GM19193 (cell line): ENCODE measurements around the gene MBL2.

Experiments used
- POLR2A ChIP-seq: IDR thresholded peaks from 4 replicates; pipeline ENCODE4 v1.6.1; 2011; ENCODE audit not compliant: insufficient read depth, insufficient read length; ENCODE audit errors: extremely low read depth

MBL2 gene

DNA sequence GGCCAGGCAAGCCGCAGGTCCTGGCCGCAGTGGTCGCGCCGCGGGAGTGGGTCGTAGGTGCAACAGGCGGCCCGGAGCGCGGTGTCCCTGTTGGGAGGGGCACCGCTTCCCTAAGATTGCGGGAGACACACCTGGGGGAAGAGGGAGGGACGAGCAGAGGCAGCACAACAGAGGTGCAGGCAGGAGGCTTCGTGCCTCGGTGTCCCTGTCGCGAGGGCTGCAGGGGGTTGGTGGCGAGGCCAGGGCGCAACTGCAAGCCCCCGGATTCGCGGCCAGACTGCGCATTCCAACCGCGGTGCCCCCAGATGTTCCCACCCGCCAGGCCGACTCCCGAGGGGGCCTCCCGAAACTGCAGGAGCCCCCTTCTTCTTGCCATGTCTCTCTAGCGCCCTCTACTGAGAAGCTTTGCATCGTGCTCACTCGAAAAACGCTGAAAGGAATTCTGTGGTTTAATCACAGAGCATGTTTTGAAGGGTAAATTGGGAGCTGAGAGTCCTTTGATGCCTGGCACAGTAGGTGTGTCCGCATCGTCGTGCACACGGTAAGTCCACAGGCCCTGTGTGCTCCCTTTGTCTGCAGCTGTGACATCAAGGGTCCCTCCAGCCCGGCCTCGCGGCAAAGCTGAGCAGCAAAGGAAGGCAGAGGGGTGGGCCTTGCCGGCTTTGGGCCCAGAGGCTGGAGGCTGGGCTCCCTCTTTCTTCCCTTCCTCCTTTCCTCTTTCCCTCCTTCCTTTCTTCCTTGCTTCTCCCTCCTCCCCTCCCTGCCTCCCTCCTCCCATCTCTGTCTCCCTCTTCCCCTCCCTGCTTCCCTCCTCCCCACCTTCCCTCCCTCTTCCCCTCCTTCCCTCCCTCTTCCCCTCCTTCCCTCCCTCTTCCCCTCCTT is 6.2 kb upstream of the MBL2 start:
- no peak for TF ChIP-seq POLR2A

DNA sequence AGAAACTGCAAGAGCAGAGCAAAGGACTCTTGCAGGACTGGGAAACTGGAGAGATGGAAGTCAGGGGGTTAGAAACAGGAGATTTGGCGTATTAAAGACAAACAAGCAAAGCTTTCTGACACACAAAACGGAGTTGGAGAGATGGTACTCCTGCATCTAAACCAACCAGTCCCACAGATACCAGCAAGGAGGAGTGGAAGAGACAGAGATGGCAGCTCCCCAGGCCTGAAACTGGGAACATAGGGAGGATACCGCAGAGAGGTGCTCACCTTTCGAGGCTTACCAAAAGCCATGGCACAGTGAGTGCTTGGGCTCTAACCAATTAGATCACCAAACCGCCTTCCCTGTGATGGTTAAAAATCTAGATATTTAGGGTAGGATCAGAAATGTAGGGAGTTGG is 4.8 kb upstream of the MBL2 start:
- TF ChIP-seq POLR2A: no peak

DNA sequence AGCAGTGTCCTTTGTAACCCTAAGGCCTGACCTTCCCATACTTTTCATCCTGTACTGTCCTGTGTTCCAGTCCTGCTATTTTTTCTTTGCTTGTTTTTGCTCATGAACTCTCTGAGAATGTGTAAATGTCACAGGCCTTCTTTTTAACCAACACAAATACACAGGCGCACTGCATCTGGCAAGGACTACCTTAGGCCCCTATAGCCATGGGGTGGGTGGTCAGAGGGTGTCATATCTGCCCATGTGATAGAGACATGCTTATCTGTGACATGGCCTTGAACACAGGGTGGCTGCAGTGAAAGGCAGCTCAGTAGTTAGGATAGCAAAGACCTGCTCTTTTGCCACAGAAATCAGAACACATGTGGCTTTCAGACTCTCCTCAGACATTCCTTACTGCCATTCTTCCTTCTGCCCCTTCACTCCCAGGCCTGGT is 3.9 kb upstream of the MBL2 start:
- no peak for TF ChIP-seq POLR2A

DNA sequence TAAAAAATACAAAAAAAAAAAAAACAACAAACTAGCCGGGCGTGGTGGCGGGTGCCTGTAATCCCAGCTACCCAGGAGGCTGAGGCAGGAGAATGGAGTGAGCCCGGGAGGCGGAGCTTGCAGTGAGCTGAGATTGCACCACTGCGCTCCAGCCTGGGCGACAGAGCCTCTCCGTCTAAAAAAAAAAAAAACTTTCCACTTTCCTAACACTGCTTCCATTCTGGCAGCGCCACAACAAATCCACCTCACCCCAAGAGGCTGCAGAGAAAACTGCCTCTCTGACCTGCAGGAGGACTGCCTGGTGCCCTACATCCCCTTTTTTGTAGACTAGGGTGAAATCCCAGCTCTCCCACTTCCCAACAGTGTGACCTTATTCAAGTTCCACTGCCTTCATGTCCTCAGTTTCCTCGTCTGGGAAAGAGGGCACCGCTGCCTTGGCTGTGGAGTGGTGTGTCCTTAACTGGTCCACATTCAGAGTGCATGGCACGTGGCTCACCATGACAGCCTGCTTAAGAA is 2.6 kb upstream of the MBL2 start:
- no peak for TF ChIP-seq POLR2A

DNA sequence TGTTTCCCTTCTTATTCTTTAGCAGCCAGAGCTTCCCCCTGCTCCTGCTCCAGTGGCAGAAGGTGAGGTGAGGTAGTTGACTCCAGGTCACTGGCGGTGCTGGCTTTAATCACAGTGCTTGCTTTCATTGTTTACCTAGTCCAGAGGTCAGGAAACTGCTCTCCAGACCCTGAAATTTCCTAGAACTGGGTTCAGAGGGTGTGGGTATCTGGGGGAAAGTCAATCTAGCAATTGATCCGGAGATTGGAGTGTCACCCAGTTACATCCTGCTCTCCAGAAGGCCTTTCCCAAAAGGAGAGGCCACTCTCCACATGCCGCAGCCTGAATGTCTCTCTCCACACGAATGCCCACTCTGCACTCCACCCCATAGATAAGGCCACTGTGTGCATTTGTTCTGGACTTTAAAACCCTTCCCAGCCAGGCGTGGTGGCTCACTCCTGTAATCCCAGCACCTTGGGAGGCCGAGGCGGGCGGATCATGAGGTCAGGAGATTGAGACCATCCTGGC is 2.1 kb upstream of the MBL2 start:
- no peak for TF ChIP-seq POLR2A

DNA sequence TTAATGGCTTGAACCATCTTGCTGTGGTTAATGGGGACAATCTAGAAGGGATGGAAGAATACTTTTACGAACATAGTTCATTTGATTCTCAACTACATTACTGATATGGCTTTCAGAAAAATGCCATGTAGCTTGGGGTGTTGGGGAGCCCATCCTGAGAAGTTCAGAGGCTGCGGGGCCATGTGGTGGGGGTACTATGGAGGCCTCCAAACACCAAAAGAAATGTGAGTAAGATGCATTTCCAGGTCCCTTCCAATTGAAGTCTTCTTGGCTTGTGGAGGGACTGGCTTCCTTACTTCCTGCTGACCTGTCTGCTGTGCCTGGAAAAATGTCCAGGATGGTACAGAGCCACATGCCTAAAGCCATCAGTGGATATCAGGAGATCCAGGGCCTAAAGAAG is 1.6 kb upstream of the MBL2 start:
- no peak for TF ChIP-seq POLR2A

DNA sequence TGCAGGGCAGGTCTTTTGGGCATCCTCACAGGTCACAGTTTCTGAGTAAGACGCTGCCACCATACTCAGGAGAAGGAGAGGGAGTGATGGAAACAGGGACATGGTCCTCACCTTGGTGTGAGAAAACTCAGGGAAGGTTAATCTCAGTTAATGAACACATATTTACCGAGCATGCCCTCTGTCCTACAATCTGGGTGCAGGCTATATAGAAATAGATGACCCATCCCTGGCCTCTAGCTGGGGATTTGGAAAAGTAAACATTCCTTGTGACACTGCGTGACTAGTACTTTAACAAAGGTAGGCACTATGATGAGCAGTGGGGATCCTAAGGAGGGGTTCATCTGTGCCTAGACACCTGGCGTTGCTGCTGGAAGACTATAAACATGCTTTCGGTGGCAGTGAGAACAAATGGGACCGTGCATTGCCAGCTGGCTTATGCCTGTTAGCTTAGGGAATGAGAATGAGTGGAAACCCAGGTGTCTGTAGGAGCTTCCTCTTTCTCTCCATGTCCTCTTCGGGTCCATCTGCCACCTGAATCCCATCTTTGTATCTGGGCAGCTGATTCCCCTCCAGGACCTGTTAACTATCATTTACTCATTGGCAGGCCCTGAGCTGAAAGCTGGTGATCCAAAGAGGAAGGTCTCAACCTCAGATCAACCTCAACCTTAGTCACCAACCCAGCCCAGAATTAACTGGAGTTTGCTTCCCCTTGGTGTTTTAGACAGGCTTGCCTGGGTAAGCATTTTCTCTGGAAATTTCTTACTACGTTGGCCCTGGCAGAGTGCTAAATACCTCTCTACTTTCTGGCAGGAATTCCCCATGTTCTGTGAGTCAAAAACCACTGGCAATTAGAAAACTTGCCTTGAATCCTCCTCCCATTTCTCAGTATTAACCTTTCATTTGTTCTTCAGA is 794 bp downstream of the MBL2 start:
- no peak for TF ChIP-seq POLR2A

DNA sequence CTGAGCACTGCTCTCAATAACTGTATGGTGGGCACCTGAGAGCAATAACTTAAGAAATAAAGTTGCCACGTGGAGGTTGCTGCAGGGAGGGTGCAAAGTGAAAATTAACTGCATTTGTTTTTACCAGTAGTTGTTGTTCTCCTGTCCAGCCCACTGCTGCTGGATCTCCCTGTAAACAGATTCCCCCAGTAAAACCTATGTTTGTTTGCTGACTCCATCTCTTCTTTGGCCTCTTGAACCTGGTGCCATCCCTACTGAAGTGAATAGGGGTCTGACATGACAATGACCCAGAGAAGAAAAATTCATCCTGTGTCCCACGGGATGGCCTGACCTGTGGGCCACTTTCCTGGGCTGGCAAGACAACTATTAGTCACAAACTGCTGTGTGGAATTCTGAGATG is 1.7 kb downstream of the MBL2 start:
- no peak for TF ChIP-seq POLR2A

DNA sequence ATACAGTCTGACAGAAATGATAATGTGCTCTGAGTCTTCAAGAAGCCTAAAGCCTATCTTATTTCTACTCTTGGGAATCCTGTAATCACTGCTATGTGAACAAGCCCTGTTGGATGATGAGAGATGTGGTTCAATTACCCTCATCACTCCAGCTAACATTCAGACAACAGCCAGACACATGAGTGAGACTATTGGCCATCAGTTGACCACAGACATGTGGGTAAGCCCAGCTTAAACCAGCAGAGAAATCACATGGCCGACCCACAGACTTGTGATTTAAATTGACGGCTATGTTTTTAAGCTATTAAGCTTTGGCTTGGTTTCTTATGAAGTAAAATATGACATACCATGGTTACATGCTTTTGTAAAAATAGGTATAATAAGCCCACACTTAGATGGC is 2.6 kb downstream of the MBL2 start:
- no peak for TF ChIP-seq POLR2A

DNA sequence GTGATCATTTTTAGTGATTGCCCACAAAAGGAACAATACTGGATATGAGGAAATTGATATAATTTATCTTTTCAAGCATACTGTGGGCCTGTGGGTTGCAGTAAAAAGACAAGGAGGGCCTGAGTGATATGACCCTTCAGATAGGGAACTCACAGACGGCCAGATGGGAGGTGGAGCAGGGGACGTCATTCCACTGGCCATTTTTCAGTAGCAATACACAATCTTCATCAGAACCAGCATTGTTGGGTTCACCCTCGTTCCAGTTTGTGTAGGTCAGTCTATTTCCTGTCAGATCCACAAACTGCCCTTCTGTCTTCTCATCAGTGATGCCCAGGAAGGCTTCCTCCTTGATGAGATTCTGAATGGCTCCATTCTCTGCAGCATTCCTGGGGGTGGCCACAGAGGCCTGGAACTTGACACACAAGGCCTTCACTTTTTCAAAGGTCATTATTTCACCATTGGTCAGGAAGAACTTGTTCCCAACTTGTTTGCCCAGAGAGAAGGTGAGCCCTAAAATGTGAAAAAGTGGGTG is 4.5 kb downstream of the MBL2 start:
- TF ChIP-seq POLR2A: no peak

DNA sequence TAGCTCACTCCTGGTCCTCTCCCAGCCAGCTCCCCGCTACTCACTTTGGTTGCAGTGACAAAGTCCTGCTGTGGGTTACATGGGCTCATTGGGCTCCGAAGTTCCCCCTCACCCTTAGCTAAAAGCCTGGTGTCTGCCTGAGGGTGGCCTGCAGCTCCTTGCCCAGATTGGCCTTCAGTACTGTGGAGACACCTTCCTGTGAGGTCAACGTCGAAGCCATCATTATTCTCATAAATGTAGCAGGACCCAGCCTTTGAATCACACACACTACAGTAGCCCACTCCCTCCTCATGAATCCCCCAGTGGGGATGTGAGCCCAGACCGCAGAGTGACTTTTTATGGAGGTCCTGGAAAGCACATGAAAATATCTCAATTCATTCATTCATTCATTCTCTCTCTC is 10.5 kb downstream of the MBL2 start:
- TF ChIP-seq POLR2A: no peak

DNA sequence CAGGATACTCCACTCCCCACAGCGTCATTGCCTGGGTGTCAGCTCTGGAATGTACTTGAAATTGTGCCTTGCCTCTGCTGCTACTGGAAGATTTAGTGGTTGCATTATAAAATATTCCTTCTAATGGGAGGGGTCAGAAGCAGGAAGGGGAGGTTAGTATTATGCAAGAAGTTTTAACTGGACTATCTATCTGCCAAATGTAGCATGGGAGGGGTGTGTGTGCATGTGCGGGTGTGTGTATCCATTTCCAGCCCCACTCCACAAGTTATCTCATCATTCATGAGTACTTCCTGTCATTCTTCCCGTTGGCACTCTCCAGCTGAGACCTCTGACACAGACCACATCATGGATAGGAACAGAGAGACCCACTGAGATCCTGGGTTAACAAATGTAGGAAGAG is 13.4 kb downstream of the MBL2 start:
- TF ChIP-seq POLR2A: no peak

DNA sequence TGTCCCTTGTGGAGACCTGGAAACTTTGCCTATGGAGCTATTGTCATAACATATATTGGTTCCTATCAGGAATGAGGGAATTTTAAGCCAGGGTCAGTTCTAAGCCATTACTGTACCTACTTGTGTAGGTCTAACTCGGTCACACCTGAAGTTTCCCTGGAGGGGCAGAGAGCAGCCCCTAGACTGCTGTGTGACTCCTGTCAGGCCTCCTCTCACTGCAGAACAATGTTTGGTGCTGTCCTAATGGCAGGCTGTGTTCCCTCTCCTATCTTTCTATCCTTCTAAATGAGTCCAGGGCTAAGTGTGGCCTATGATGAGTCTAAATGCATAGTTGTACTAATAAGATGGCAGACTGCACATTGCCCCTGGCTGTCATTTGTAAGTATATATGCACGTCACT is 14.2 kb downstream of the MBL2 start:
- TF ChIP-seq POLR2A: no peak

DNA sequence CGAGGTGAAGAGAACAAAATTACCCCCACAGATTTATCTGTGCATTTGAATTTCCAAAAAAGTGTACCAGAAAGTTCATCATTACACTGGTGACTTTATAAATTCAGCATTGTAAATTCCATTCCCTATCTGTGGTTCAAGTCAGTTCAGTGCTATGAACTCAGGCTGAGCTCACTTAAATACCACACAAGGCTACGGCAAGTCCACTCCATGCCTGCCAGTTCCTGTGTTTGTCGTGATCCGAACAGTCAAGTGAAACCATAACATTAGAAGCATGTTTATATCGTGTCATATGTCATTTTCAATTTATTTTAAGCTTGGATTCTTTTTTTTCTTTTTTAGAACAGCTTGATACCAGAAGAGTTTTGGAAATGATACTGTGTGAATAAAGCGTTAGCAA is 14.8 kb downstream of the MBL2 start:
- no peak for TF ChIP-seq POLR2A

DNA sequence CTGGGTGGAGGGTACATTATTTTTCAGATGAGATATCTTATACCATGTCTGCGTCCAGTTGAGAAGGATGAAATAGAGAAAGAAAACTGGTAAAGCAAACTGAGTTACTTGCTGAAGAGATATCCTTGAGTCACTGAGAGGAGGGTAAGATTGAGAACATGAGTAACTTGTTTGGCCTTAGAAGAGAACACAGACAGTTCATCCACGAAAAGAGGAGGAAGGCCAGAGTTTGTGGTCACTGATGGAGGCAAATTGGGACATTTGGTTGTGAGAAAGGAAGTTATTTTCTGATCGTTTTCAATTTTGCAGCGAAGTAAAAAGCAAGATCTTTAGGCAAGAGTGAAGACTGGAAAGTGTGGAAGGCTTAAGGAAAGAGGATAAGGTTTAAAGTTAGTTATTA is 15.6 kb downstream of the MBL2 start:
- no peak for TF ChIP-seq POLR2A
